Kidney (tissue), 14 donors: Measurements from ENCODE around the gene COIL. TPM values are rescaled to one million over a fixed set of nuclear protein-coding genes. Genes with fewer than 3 reads are reported as not detected.

Experiments
- DNase-seq, 5 donors: peaks; one replicate each; pipeline ENCODE4 v3.0.0-alpha.2; 2013 to 2020
- FAIRE-seq: peaks from 2 replicates; lab custom pipeline; 2012; peaks lifted over from hg19 to GRCh38; lab: Jason Lieb, UNC
- H3K27ac ChIP-seq, 2 donors: one replicate each; pipeline ENCODE4 v1.7.0; 2013; ENCODE audit warnings: low read depth in 2 of 2, low read length in 2 of 2, inconsistent platforms in 1 of 2
- H3K27me3 ChIP-seq: one replicate; pipeline ENCODE4 v1.7.1; 2013; ENCODE audit warnings: low read length, inconsistent platforms; ENCODE audit not compliant: control insufficient read depth, insufficient read depth
- H3K36me3 ChIP-seq, 3 donors: one replicate each; pipeline versions ENCODE4 v1.7.0 to v1.7.1; 2013; ENCODE audit warnings: low read length in 3 of 3, control low read depth in 1 of 3, inconsistent platforms in 1 of 3; ENCODE audit not compliant: insufficient read depth in 3 of 3, control insufficient read depth in 2 of 3
- H3K4me1 ChIP-seq, 3 donors: one replicate each; pipeline versions ENCODE4 v1.7.0 to v1.7.1; 2013; ENCODE audit warnings: low read length in 3 of 3, inconsistent platforms in 1 of 3, low read depth in 1 of 3; ENCODE audit not compliant: control insufficient read depth in 2 of 3, insufficient read depth in 2 of 3
- H3K4me3 ChIP-seq, 3 donors: one replicate each; pipeline versions ENCODE4 v1.7.0 to v1.8.1; 2013; ENCODE audit warnings: low read length in 3 of 3, control low read depth in 1 of 3, inconsistent platforms in 1 of 3
- H3K9ac ChIP-seq, 3 donors: one replicate each; pipeline versions ENCODE4 v1.7.0 to v1.7.1; 2013; ENCODE audit warnings: low read length in 3 of 3, control low read depth in 1 of 3, inconsistent platforms in 1 of 3
- H3K9me3 ChIP-seq, 3 donors: one replicate each; pipeline versions ENCODE4 v1.7.0 to v1.7.1; 2013; ENCODE audit warnings: low read length in 3 of 3, control low read depth in 1 of 3, inconsistent platforms in 1 of 3; ENCODE audit not compliant: control insufficient read depth in 2 of 3, insufficient read depth in 1 of 3
- intact Hi-C: fragments of 100-400 bp; cut with DNase I; formaldehyde crosslinking; loops from one replicate; pipeline ENCODE4 v1.11.1; 2022
- polyA plus RNA-seq: library from polyadenylated mRNA; stranded (reverse); fragments of 350-450 nt; fragmentation: Illumina TruSeq; extraction: RNeasy Lipid Tissue Mini Kit (QIAGEN cat#74804); gene quantifications from one replicate; pipeline ENCODE4 v1.2.3, GENCODE V29; 2014; ENCODE audit warnings: low read depth, low replicate concordance; ENCODE audit not compliant: insufficient read depth
- total RNA-seq: library from RNA; stranded (reverse); fragmentation: NEBNext Ultra II Directional; extraction: Animal tissue kit (Norgen Biotek cat#: 25700); gene quantifications from one replicate; pipeline ENCODE4 v1.2.1, GENCODE V29; 2021
- TF ChIP-seq, protein P1 (sequence below): IDR thresholded peaks from 3 replicates; pipeline ENCODE4 v1.5.1; 2012; ENCODE audit warnings: mild to moderate bottlenecking, moderate library complexity, borderline replicate concordance; ENCODE audit not compliant: insufficient read depth; ENCODE audit errors: extremely low read depth
- donor health status: control.
- donor health status: control.
- donor health status: control.
- donor health status: control.
- donor health status: control.
- donor health status: DM: yes; HTN: yes; CAD: no.
- donor health status: Normal renal cell carcinoma (clear cell type).

COIL gene
- total and polyA plus RNA-seq, 2 donors from 2014 or later, result 8.6 to 14.2 TPM

DNA sequence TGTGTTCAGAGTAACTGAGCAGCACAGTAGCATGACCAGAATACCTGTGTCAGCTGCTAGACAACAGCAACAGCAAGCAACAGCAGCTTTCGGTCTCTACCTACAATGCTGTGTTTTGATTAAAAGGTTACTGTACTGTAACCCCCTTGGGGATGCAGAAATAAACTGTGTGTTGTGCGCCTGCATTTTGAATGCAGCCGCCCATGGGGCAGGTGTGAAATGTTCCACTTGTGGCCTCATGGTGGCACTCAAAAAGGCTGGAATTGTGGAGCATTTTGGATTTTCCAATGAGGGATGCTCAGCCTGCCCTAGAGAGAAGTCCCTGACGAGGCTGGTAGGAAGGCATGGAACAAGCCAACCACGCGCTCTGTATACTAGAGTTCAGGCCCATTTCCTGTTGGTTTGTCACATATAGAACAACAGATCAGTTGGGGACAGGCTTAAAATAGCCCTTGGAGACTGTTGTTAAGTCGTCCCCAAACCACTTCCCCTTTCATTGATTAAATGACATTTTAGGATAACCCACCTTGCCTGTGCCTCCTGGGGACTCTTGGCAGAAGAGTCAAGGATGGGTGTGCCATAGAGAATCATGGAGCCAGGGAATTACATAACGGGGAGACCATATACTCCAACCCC is 44.2 kb upstream of the COIL start:
- H3K36me3 ChIP-seq, result peaks cover 0 to 8% (median 6%) of the 10 kb centered on the region in 3 donors
- no peak for FAIRE-seq
- intact Hi-C loops, result no loop called here

DNA sequence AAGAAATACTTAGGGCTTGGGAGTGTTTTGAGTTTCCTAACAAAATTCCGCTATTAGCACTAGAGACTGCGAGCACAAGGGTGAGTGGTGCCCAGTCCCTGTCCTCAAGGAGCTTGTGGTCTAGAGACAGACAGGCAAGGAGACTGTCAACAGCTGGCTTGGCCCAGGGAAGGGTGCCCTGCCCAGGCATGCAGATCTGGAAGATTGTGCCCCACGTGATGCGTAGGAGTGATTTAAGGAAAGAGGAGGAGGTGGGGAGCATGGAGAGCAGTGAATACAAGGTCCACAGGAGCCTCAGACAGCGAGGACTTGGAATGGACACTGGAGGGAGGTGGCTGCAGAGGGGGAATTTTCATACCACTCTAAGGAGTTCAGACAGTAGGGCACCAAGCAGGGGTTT is 42.1 kb upstream of the COIL start:
- no peaks in the 10 kb centered on the region for H3K9me3 ChIP-seq
- H3K4me3 ChIP-seq, result no peak overlapping the region
- no peaks in the 10 kb centered on the region for H3K4me1 ChIP-seq
- H3K27me3 ChIP-seq, result no peaks in the 10 kb centered on the region
- H3K27ac ChIP-seq, result no peak overlapping the region
- no peak for FAIRE-seq
- no peak overlapping the region for H3K9ac ChIP-seq
- peaks cover 0 to 9% (median 8%) of the 10 kb centered on the region in 3 donors for H3K36me3 ChIP-seq
- intact Hi-C loops, result no loop called here
- peak in 1 of 5 donors; percentile 25 for DNase-seq
- TF ChIP-seq, protein P1, sequence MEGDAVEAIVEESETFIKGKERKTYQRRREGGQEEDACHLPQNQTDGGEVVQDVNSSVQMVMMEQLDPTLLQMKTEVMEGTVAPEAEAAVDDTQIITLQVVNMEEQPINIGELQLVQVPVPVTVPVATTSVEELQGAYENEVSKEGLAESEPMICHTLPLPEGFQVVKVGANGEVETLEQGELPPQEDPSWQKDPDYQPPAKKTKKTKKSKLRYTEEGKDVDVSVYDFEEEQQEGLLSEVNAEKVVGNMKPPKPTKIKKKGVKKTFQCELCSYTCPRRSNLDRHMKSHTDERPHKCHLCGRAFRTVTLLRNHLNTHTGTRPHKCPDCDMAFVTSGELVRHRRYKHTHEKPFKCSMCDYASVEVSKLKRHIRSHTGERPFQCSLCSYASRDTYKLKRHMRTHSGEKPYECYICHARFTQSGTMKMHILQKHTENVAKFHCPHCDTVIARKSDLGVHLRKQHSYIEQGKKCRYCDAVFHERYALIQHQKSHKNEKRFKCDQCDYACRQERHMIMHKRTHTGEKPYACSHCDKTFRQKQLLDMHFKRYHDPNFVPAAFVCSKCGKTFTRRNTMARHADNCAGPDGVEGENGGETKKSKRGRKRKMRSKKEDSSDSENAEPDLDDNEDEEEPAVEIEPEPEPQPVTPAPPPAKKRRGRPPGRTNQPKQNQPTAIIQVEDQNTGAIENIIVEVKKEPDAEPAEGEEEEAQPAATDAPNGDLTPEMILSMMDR, result no peak

More for the DNA sequence above, 44.2 kb upstream of the COIL start:
- no peaks in the 10 kb centered on the region for H3K9me3 ChIP-seq
- no peak overlapping the region for H3K4me3 ChIP-seq
- peak in 3 of 5 donors; percentile 14 to 38 (median 20) for DNase-seq
- H3K9ac ChIP-seq, result no peak overlapping the region
- TF ChIP-seq, protein P1, result peak; percentile 47
- H3K27ac ChIP-seq, result no peak overlapping the region
- H3K4me1 ChIP-seq, result peaks cover under 1 to 6% (median 4%) of the 10 kb centered on the region in 3 donors
- no peaks in the 10 kb centered on the region for H3K27me3 ChIP-seq

DNA sequence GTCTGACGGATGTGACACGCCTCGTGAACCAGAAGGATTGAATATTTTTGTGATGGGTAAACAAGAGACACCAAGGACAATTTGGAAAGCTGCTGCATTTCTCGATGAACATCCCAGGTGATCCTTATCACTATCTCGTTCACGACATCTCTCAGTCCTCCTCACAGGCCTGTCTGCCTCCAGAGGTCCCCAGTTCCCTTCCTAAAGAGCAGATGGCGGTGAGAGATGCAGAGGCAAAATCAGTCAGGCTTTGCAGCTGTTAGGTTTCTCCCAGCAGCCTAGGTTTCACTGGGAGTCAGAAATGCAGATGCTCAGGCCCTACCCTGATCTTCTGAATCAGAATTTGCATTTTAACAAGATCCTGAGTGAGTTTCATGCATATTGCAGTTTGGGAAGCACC is 40.7 kb upstream of the COIL start:
- FAIRE-seq, result no peak
- intact Hi-C loops, result no loop called here

More for the DNA sequence above, 40.7 kb upstream of the COIL start:
- no peaks in the 10 kb centered on the region for H3K4me1 ChIP-seq
- no peaks in the 10 kb centered on the region for H3K9me3 ChIP-seq
- no peak overlapping the region for H3K4me3 ChIP-seq
- H3K9ac ChIP-seq, result no peak overlapping the region
- TF ChIP-seq, protein P1, result peak; percentile 1
- no peak for DNase-seq
- H3K36me3 ChIP-seq, result peaks cover 0 to 20% (median 8%) of the 10 kb centered on the region in 3 donors
- no peak overlapping the region for H3K27ac ChIP-seq
- no peaks in the 10 kb centered on the region for H3K27me3 ChIP-seq
